ENCODE measurements around the gene METTL13. TPM values are rescaled to one million over a fixed set of nuclear protein-coding genes. Genes with fewer than 3 reads are reported as not detected.

Gene METTL13
- total and polyA plus RNA-seq, 2 of the 4 experiments (the other 2 are of a cell fraction), result 25.1 to 26.3 TPM

DNA sequence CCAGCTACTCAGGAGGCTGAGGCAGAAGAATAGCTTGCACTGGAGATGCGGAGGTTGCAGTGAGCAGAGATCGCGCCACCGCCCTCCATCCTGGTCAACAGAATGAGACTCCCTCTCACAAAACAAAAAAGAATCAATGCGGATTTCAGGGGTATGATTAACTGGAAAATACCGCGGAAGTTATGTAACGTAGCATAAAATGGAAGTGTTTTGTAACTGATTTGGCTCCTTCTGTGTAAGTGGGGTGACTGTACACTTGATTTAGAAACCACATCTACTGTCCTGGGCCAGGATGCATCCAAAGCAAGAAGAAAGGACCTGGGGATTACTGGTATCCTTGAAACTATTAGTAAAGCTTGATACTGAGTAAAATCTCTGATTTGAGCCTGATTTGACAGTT, 36.5 kb upstream of the METTL13 start:
- in situ Hi-C loops (cut with MboI; ENCODE audit: low sequenced_read_pairs) (no loop called here), intact Hi-C loops (cut with micrococcal nuclease) (loop anchor here (5.0 kb wide), 1 partner anchor 237 kb away; no protein-coding TSS in a partner anchor), dilution Hi-C loops (cut with HindIII; ENCODE audit: low sequenced_read_pairs, unreplicated experiment) (no loop called here)
- Histone ChIP-seq H3K56ac (ENCODE audit: extremely low read depth, insufficient read depth, low read length) (no peak overlapping the region), H2AFZ (replicated peaks; ENCODE audit: low read length, poor library complexity) (no peak overlapping the region), H2BK15ac (ENCODE audit: low read depth, low read length) (no peak overlapping the region), H3K79me1 (ENCODE audit: low read depth in 1 of 2, low read length in 2 of 2) (peaks cover 0 to 10% of the 10 kb centered on the region in 2 experiments; a peak in 2 of 4 replicates), H3K9ac (ENCODE audit: low read depth, low read length) (no peak overlapping the region), H2BK20ac (ENCODE audit: low read depth, low read length) (no peak overlapping the region), H3K23ac (ENCODE audit: low read depth, low read length) (no peak overlapping the region), H3K14ac (replicated peaks; ENCODE audit: low read depth, low read length) (no peak overlapping the region), H3K27me3 (ENCODE audit: control insufficient read depth, insufficient read depth, low read length) (no peaks in the 10 kb centered on the region), H3K4ac (ENCODE audit: low read depth, low read length) (no peak overlapping the region), H4K20me1 (ENCODE audit: insufficient read depth, low read length) (no peaks in the 10 kb centered on the region), H2AK5ac (ENCODE audit: low read depth, low read length) (no peak overlapping the region), H3K27ac (ENCODE audit: insufficient read depth, low read length) (no peak overlapping the region), H3K36me3 (ENCODE audit: control insufficient read depth, insufficient read depth, low read length) (no peaks in the 10 kb centered on the region), H3K4me2 (ENCODE audit: low read depth, low read length) (no peak overlapping the region), H3K4me3 (ENCODE audit: insufficient read depth, low read depth, low read length) (no peak overlapping the region), H2BK120ac (ENCODE audit: low read depth, low read length) (0 out of 2 replicates have a peak overlapping the region, but pooled peaks have one; percentile 11), H3K9me1 (ENCODE audit: insufficient read depth, low read length) (0 out of 2 replicates have a peak, but pooled peaks cover 3% of the 10 kb centered on the region), H3K18ac (ENCODE audit: low read depth, low read length) (no peak overlapping the region), H3K4me1 (ENCODE audit: control insufficient read depth, insufficient read depth, low read length) (0 out of 2 replicates have a peak, but pooled peaks cover 2% of the 10 kb centered on the region), H2AK9ac (replicated peaks; ENCODE audit: low read depth, low read length, poor library complexity) (no peak overlapping the region), H4K5ac (ENCODE audit: low read depth, low read length) (no peak overlapping the region), H3K9me3 (ENCODE audit: control insufficient read depth, insufficient read depth, low read length) (no peaks in the 10 kb centered on the region), H2BK5ac (ENCODE audit: low read depth, low read length, poor library complexity, severe bottlenecking) (no peak overlapping the region), H4K91ac (ENCODE audit: insufficient read depth, low read depth, low read length) (no peak overlapping the region), H4K8ac (ENCODE audit: low read depth in 2 of 2, low read length in 2 of 2) (no peak overlapping the region)
- TF ChIP-seq CTCF (conservative IDR thresholded peaks at IDR 0.05; ENCODE audit: low read depth, low read length) (no peak), CHD1 (IDR thresholded peaks at IDR 0.05; ENCODE audit: low read depth, low read length) (no peak), ELK1 (IDR thresholded peaks at IDR 0.05; ENCODE audit: borderline replicate concordance, low read depth, low read length) (no peak), MAZ (IDR thresholded peaks at IDR 0.05; ENCODE audit: borderline replicate concordance, low read depth, low read length) (no peak), RCOR1 (IDR thresholded peaks at IDR 0.05; ENCODE audit: insufficient replicate concordance, low read length) (no peak), MAFK (IDR thresholded peaks at IDR 0.05; ENCODE audit: low read depth, low read length) (no peak), CEBPB (IDR thresholded peaks at IDR 0.05; ENCODE audit: low read depth, low read length) (no peak), NFE2L2 (IDR thresholded peaks at IDR 0.05; ENCODE audit: low read depth, low read length) (no peak), FOS (IDR thresholded peaks at IDR 0.05; ENCODE audit: low read depth, low read length) (no peak), RAD21 (IDR thresholded peaks at IDR 0.05; ENCODE audit: low read length) (no peak), USF2 (IDR thresholded peaks at IDR 0.05; ENCODE audit: low read depth, low read length) (no peak), MXI1 (IDR thresholded peaks at IDR 0.05; ENCODE audit: borderline replicate concordance, low read depth, low read length) (no peak), RFX5 (IDR thresholded peaks at IDR 0.05; ENCODE audit: low read depth, low read length) (no peak), POLR2A (IDR thresholded peaks at IDR 0.05; ENCODE audit: low read depth, low read length) (no peak), BHLHE40 (IDR thresholded peaks at IDR 0.05; ENCODE audit: low read depth, low read length) (no peak), SMC3 (IDR thresholded peaks at IDR 0.05; ENCODE audit: low read depth, low read length) (no peak)
- ChIA-PET POLR2A (ENCODE audit: unreplicated experiment) (no interaction called here), CTCF (no interaction called here)
- no TSS peak for BruUV-seq (replicated peaks)
- ATAC-seq (ENCODE audit: low read depth), result no peak
- WGBS, 2 experiments (ENCODE audit: extremely low coverage in 2 of 2, insufficient read length in 1 of 2), result no CpG with 5 or more reads among the region's 8 CpGs
- DNase-seq, result no peak
